ENCODE data around the gene PLEKHA6.

Gene PLEKHA6

DNA sequence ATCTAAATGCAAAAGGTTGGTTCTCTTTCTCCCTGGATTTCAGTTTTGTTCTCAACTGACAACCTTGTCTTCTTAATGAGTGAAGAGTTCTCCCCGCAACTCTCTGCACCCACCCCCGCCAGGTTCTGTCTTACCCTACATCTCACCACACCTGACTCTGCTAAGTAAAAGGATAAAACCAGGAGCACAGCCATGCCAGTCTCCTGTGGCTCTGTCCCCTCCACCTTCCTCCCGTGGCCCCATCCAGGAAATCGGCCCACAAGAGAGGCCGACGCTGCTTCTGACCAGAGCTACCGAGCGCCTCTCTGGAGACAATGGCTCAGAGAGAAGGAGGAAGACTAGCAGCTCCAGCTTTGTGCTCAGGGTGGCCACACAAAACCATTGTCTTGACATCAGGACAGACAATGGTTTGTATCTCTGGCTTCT is 72.2 kb downstream of the PLEKHA6 start:
- no peak for DNase-seq (ENCODE audit: low read depth in 2 of 2, low spot score in 1 of 2)

DNA sequence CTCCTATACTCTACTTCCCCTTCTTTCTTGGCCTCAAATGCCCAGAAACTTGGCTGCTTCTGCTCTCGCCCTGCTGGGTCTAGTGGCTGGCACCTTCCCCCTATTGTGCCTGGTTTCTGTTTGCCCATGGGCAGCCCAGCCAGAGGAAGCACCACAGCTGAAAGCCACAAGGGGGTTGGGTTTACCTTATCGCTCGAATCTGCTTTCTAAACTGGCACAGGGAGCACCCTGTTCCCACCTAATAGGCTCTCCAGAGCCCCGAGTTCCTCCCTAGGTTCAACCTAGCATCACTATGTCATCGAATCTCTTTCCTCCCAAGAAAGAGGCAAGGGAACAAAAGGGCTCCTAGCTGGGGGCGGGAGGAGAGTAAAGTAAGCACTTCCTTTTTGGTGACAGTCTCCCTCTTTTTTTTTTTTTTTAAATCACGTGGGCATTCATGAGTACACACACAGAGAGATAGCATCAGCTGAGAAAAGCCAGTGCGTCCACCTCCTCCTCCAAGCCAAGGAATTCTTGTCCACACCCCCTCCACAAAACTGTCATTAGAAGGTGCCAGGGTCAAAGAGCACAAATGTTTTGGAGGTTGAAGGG is 72.8 kb downstream of the PLEKHA6 start:
- DNase-seq (ENCODE audit: low read depth in 2 of 2, low spot score in 1 of 2), result no peak

DNA sequence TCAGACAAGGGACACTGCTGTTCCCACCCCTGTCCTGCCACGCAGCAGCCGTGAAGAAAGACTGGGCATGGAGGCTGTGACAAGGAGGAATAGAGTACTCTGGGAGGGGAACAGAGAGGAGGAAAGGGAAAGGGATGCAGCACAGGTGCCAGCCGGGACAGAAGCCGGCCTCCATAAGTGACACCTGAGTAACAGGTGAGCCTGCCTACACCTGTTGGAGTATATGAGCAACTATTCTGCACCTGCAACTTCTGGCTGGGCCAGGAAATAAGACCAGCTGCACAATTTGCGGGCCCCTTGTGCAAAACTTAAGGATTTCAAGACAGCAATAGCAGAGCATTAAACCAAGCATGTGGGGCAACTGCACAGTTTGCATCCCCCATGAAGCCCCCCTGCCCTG is 73.4 kb downstream of the PLEKHA6 start:
- no peak for DNase-seq (ENCODE audit: low read depth in 2 of 2, low spot score in 1 of 2)

GRCh38 chr1:204285436-204286305 is 74.1 kb downstream of the PLEKHA6 start:
- DNase-seq (ENCODE audit: low read depth in 2 of 2, low spot score in 1 of 2), result no peak

DNA sequence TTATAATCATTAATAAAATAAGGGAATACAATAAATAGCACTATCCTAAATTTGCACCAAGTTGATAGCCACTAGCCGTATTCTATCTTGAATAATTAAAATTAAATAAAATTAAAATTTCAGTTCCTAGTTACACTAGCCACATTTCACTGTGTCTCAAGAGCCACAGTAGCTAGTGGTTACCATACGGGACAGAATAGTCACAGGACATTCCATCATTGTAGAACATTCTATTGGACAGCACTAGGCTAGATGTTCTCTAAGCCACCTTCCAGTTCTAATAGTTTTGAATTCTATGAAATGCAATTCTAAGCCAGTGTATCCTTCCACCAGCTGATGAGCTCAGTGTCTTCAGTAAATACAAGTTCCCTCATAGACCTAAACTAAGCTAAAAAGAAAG is 74.8 kb downstream of the PLEKHA6 start:
- no peak for DNase-seq (ENCODE audit: low read depth in 2 of 2, low spot score in 1 of 2)

DNA sequence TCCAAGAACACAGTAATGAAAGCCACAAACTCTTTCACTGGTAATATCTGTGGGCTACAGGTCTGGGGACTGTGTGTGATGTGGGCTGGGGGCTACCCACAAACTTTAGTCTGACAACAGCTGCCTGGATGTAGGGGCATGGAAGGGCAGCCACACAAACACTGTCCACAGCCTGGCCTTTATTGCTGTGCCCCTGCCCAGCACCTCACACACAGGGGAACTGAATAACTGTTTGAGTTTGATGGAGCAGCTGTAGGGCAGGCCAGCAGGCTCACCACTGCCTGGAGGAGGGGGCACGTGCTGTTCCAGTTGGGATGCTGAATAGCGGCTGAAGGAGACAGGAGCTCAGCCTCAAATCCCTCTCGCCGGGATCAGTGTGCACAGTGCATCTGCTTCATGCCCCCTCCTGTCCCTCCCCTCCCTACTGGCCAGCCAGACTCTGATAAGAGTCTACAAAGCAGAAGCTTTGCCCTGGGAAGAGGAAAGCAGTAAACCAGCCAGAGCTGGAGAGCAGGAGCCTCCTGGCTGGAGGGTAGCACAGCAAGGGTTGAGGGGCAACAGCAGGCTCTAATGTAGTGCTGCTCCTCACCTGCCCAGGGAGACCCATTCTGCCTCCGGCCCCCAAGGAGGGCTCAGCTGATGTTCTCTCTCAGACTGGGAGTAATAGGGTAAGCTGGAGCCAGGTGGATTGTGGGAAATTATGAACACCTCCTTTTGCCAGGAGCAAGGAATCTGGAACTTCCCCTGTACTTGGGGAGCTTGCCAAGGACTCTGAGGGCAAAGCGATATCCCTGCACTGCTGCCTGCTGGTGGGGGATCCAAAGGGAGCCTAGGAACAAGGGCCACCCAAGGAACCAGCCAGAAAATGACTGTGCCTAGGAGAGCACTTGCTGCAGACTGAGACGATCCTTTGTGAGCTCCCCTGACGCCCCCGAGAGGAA is 75.7 kb downstream of the PLEKHA6 start:
- no peak for DNase-seq (ENCODE audit: low read depth in 2 of 2, low spot score in 1 of 2)

- DNase-seq (ENCODE audit: low read depth in 2 of 2, low spot score in 1 of 2), result no peak
Measured at GRCh38 chr1:204282761-204283221, 76.9 kb downstream of the PLEKHA6 start.

- DNase-seq (ENCODE audit: low read depth in 2 of 2, low spot score in 1 of 2), result no peak
Measured at GRCh38 chr1:204280099-204280961, 79.4 kb downstream of the PLEKHA6 start.

GRCh38 chr1:204278958-204279357 is 80.8 kb downstream of the PLEKHA6 start:
- no peak for DNase-seq (ENCODE audit: low read depth in 2 of 2, low spot score in 1 of 2)

DNA sequence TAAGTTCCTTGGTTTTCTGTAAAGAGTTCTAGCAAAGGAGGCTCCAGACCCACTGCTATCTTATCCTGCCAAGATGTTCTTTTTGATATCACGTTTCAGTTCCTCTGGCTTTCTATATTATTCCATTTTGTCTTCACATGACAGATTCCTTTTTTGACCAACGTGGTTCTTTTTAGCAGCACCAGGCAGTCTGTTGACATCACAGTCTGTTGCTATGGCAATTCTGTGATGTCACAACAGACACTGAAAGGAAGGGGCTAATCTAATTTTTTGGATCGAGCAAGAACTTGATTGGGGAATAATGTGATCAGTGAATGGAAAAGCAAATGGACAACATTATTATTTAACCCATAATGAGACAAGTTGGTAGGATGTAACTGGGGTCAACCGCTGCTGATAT is 81.5 kb downstream of the PLEKHA6 start:
- DNase-seq (ENCODE audit: low read depth in 2 of 2, low spot score in 1 of 2), result no peak

GRCh38 chr1:204277563-204278219 is 82.0 kb downstream of the PLEKHA6 start:
- no peak for DNase-seq (ENCODE audit: low read depth in 2 of 2, low spot score in 1 of 2)

- no peak for DNase-seq (ENCODE audit: low read depth in 2 of 2, low spot score in 1 of 2)
Measured at GRCh38 chr1:204275695-204276370, 83.9 kb downstream of the PLEKHA6 start.

GRCh38 chr1:204274446-204274845 is 85.3 kb downstream of the PLEKHA6 start:
- DNase-seq (ENCODE audit: low read depth in 2 of 2, low spot score in 1 of 2), result no peak

- no peak for DNase-seq (ENCODE audit: low read depth in 2 of 2, low spot score in 1 of 2)
Measured at GRCh38 chr1:204272505-204272904, 87.2 kb downstream of the PLEKHA6 start.

DNA sequence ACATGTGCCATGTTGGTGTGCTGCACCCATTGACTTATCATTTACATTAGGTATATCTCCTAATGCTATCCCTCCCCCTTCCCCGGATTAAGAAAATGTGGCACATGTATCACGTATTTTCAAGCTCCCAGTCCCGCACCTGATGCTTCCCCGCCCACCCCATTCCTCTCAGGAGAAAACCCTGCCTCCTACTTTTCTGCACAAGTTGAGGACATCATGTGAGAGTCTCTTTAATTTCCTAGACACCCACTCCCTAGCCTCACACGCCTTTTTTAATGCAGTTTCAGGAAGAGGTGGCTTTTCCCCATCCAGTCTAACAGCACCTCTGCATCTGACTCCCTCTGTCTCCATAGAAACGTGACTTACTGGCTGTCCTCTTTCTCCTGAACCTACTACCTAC is 87.8 kb downstream of the PLEKHA6 start:
- DNase-seq (ENCODE audit: low read depth in 2 of 2, low spot score in 1 of 2), result no peak

GRCh38 chr1:204268101-204268500 is 91.6 kb downstream of the PLEKHA6 start:
- no peak for DNase-seq (ENCODE audit: low read depth in 2 of 2, low spot score in 1 of 2)

DNA sequence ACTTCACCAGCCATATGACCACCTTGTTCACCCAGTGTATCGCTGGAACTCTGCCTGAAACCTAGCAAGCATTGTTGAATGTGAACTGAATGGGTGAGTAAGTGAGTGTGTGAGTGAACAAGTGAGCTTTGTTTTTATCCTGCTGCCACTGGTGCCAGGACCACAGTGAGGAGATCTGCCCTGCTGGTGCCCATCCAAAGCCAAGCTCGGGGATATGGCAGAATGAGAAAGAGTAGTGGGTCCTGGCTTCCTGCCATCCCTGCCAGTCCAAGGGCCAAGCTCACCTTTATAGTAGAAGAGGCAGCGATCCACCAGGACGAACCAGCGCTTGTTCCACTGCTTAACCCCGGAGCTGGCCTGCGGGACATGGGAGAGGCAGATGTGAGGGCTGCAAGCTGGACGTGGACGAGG is 92.5 kb downstream of the PLEKHA6 start:
- DNase-seq (ENCODE audit: low read depth in 2 of 2, low spot score in 1 of 2), result no peak

DNA sequence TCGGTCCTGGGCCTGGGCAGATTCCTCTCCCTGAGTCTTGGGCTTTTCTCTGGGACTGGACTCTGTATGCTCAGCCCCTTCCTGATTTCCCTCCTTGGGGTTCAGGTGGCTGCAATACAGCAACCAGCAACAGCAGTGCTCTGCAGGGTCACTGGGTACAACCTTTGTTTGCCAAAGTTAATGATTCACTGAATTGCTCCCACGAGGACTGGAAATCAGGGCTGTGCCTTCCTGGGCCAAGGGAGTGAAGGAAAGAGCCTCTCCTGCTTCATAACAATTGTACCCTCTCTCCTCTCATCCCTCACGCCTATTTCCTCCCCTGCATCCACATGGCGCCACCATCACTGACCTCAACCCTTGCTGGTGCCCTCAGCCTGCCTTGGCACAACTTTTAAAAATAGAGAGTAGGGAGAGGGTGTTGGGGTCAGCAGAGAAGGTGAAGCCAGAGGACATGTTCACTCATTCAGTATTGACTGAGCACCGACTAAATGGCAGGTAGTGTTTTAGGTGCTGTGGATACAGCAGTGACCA is 93.2 kb downstream of the PLEKHA6 start:
- DNase-seq (ENCODE audit: low read depth in 2 of 2, low spot score in 1 of 2), result no peak

DNA sequence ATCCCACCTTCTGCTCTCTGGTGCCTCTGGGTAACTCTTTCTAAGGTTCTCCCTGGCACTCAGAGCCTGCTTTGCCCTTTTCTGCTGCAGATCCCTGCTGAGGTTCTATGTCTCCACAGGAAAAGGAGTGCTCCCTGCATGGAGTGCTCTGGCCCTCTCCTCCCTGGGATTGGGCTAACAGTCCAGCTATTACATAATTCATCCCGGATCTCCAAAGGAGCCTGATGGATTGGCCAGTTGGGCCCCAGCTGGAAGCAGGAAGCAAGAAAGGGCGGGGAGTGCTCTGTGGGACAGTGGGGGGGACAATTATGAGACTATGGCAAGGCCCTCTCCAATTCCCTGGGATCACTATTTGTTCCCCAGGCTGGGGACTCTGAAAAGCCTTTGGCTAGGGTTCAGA is 94.1 kb downstream of the PLEKHA6 start:
- no peak for DNase-seq (ENCODE audit: low read depth in 2 of 2, low spot score in 1 of 2)

Measured in stimulated activated CD8-positive, alpha-beta memory T cell treated with anti-CD3 and anti-CD28 coated beads, Interleukin-4, amount 100 ng/mL, for 4 hours (primary cell).